ENCODE results near the gene CT45A7. TPM values are rescaled to one million over a fixed set of nuclear protein-coding genes. Genes with fewer than 3 reads are reported as not detected.
"Not testable (repeated sequence)": the region's sequence is repeated elsewhere in the genome, so short reads cannot be mapped to it uniquely, and the experiment has no call there.

Gene CT45A7, protein sequence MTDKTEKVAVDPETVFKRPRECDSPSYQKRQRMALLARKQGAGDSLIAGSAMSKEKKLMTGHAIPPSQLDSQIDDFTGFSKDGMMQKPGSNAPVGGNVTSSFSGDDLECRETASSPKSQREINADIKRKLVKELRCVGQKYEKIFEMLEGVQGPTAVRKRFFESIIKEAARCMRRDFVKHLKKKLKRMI
- total RNA-seq (not detected in 2 replicates), polyA plus RNA-seq (not detected in 2 replicates), polyA minus RNA-seq (not detected in 2 replicates)
- total RNA-seq (2013) = not detected

DNA sequence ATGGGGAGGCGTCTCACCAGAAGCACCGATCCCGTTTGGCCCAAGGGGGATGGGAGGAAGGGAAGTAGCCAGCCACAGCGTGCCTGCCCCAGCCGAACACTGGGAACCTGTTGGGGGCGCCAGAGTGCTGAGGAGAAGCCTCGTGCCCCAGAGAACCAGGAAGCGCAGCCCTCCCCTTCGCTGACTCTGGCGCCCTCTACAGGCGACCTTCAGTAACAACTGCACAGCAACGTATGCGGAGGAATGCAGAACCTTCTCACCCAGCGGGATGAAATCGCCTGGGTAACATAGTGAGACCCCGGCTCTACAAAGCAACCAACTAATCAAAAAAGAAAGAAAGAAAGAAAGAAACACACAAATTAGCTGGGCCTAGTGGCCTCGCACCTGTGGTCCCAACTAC is at the start of gene CT45A7:
CT45A7 (minus strand) TSS at position 101 of the 400 bp plus-strand sequence. CDS start 3,747 bp downstream, outside the sequence.
- CTCF ChIA-PET; H2AFZ ChIP-seq (ENCODE audit: insufficient read depth, low read depth, low read length, poor library complexity, severe bottlenecking); H3K27me3 ChIP-seq (replicated peaks in 1 of 4; ENCODE audit: control extremely low read depth in 1 of 4, control insufficient read depth in 3 of 4, insufficient read depth in 4 of 4, low read length in 3 of 4); H3K9me3 ChIP-seq (ENCODE audit: control extremely low read depth in 1 of 3, control insufficient read depth in 2 of 3, insufficient read depth in 1 of 3, low read length in 2 of 3); H3K27me3 Mint-ChIP-seq; H3K9me3 Mint-ChIP-seq (ENCODE audit: insufficient read depth); H3K4me2 ChIP-seq (replicated peaks; ENCODE audit: low read depth, low read length, poor library complexity, severe bottlenecking); H3K4me3 ChIP-seq (ENCODE audit: control extremely low read depth in 1 of 5, extremely low read depth in 1 of 5, insufficient read depth in 1 of 5, low read depth in 2 of 5, low read length in 4 of 5); ATAC-seq (ENCODE audit: low read depth); POLR2A ChIA-PET; H3K27ac ChIP-seq (ENCODE audit: low read length in 2 of 2); DNase-seq; intact Hi-C loops (cut with micrococcal nuclease); H3K36me3 ChIP-seq (replicated peaks in 1 of 2; ENCODE audit: control extremely low read depth in 1 of 2, control insufficient read depth in 1 of 2, extremely low read depth in 1 of 2, insufficient read depth in 2 of 2, low read length in 1 of 2); H3K27ac Mint-ChIP-seq; H3K79me2 ChIP-seq (ENCODE audit: control insufficient read depth, insufficient read depth, low read length); H3K4me3 Mint-ChIP-seq; H3K4me1 ChIP-seq (ENCODE audit: control insufficient read depth in 2 of 2, insufficient read depth in 2 of 2, low read length in 2 of 2); H3K4me1 Mint-ChIP-seq; H4K20me1 ChIP-seq (ENCODE audit: control insufficient read depth, insufficient read depth, low read length, poor library complexity, severe bottlenecking); H3K9ac ChIP-seq (ENCODE audit: low read length): not testable (repeated sequence)
- no CpG with 5 or more reads among the region's 17 CpGs for WGBS (ENCODE audit: insufficient coverage)

DNA sequence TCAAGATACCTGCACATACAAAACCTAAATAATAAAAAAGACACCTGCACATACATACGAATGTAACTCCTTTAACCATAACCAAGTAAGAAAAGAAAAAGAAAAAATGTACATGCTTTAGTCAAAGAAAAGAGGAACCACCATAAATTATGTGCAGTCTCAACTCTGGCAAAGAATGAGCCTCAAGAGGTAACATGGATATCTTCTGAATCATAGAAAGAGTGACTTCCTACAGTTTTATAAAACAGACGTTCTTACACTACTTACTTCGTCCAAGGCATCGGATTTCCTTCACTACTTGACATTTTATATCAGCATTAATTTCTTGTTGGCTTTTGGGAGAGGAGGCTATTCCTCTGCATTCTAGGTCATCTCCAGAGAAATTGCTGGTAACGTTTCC is 45.7 kb upstream of the CT45A7 start:
- H3K4me1 Mint-ChIP-seq; H3K27ac Mint-ChIP-seq; H3K27ac ChIP-seq (ENCODE audit: low read length in 2 of 2); H3K27me3 Mint-ChIP-seq; H3K36me3 ChIP-seq (replicated peaks in 1 of 2; ENCODE audit: control extremely low read depth in 1 of 2, control insufficient read depth in 1 of 2, extremely low read depth in 1 of 2, insufficient read depth in 2 of 2, low read length in 1 of 2); intact Hi-C loops (cut with micrococcal nuclease); H3K4me1 ChIP-seq (ENCODE audit: control insufficient read depth in 2 of 2, insufficient read depth in 2 of 2, low read length in 2 of 2); POLR2A ChIA-PET; H3K27me3 ChIP-seq (replicated peaks in 1 of 4; ENCODE audit: control extremely low read depth in 1 of 4, control insufficient read depth in 3 of 4, insufficient read depth in 4 of 4, low read length in 3 of 4); H3K9ac ChIP-seq (ENCODE audit: low read length); H3K4me3 Mint-ChIP-seq; ATAC-seq (ENCODE audit: low read depth); CTCF ChIA-PET; DNase-seq; H3K4me2 ChIP-seq (replicated peaks; ENCODE audit: low read depth, low read length, poor library complexity, severe bottlenecking); H3K79me2 ChIP-seq (ENCODE audit: control insufficient read depth, insufficient read depth, low read length); H3K9me3 Mint-ChIP-seq (ENCODE audit: insufficient read depth); H3K4me3 ChIP-seq (ENCODE audit: control extremely low read depth in 1 of 5, extremely low read depth in 1 of 5, insufficient read depth in 1 of 5, low read depth in 2 of 5, low read length in 4 of 5); H2AFZ ChIP-seq (ENCODE audit: insufficient read depth, low read depth, low read length, poor library complexity, severe bottlenecking); H4K20me1 ChIP-seq (ENCODE audit: control insufficient read depth, insufficient read depth, low read length, poor library complexity, severe bottlenecking); H3K9me3 ChIP-seq (ENCODE audit: control extremely low read depth in 1 of 3, control insufficient read depth in 2 of 3, insufficient read depth in 1 of 3, low read length in 2 of 3): not testable (repeated sequence)
- WGBS (ENCODE audit: insufficient coverage) = no CpG with 5 or more reads among the region's 5 CpGs

DNA sequence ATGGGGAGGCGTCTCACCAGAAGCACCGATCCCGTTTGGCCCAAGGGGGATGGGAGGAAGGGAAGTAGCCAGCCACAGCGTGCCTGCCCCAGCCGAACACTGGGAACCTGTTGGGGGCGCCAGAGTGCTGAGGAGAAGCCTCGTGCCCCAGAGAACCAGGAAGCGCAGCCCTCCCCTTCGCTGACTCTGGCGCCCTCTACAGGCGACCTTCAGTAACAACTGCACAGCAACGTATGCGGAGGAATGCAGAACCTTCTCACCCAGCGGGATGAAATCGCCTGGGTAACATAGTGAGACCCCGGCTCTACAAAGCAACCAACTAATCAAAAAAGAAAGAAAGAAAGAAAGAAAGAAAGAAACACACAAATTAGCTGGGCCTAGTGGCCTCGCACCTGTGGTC is 34.6 kb upstream of the CT45A7 start, which contains the start of gene CT45A9:
CT45A9 (minus strand) TSS at position 101 of the 400 bp plus-strand sequence. CDS start 3,751 bp downstream, outside the sequence.
- H3K9me3 ChIP-seq (ENCODE audit: control extremely low read depth in 1 of 3, control insufficient read depth in 2 of 3, insufficient read depth in 1 of 3, low read length in 2 of 3); H3K27me3 ChIP-seq (replicated peaks in 1 of 4; ENCODE audit: control extremely low read depth in 1 of 4, control insufficient read depth in 3 of 4, insufficient read depth in 4 of 4, low read length in 3 of 4); POLR2A ChIA-PET; H3K9ac ChIP-seq (ENCODE audit: low read length); H3K27ac Mint-ChIP-seq; DNase-seq; H4K20me1 ChIP-seq (ENCODE audit: control insufficient read depth, insufficient read depth, low read length, poor library complexity, severe bottlenecking); H3K79me2 ChIP-seq (ENCODE audit: control insufficient read depth, insufficient read depth, low read length); H3K4me2 ChIP-seq (replicated peaks; ENCODE audit: low read depth, low read length, poor library complexity, severe bottlenecking); ATAC-seq (ENCODE audit: low read depth); H3K4me3 Mint-ChIP-seq; H3K4me3 ChIP-seq (ENCODE audit: control extremely low read depth in 1 of 5, extremely low read depth in 1 of 5, insufficient read depth in 1 of 5, low read depth in 2 of 5, low read length in 4 of 5); H3K4me1 Mint-ChIP-seq; H3K27me3 Mint-ChIP-seq; H3K9me3 Mint-ChIP-seq (ENCODE audit: insufficient read depth); CTCF ChIA-PET; H3K36me3 ChIP-seq (replicated peaks in 1 of 2; ENCODE audit: control extremely low read depth in 1 of 2, control insufficient read depth in 1 of 2, extremely low read depth in 1 of 2, insufficient read depth in 2 of 2, low read length in 1 of 2); H3K27ac ChIP-seq (ENCODE audit: low read length in 2 of 2); intact Hi-C loops (cut with micrococcal nuclease); H2AFZ ChIP-seq (ENCODE audit: insufficient read depth, low read depth, low read length, poor library complexity, severe bottlenecking); H3K4me1 ChIP-seq (ENCODE audit: control insufficient read depth in 2 of 2, insufficient read depth in 2 of 2, low read length in 2 of 2): not testable (repeated sequence)
- no CpG with 5 or more reads among the region's 17 CpGs for WGBS (ENCODE audit: insufficient coverage)

DNA sequence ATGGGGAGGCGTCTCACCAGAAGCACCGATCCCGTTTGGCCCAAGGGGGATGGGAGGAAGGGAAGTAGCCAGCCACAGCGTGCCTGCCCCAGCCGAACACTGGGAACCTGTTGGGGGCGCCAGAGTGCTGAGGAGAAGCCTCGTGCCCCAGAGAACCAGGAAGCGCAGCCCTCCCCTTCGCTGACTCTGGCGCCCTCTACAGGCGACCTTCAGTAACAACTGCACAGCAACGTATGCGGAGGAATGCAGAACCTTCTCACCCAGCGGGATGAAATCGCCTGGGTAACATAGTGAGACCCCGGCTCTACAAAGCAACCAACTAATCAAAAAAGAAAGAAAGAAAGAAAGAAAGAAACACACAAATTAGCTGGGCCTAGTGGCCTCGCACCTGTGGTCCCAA is 17.4 kb upstream of the CT45A7 start, which contains the start of gene CT45A8:
CT45A8 (minus strand) TSS at position 101 of the 400 bp plus-strand sequence. CDS start 3,755 bp downstream, outside the sequence.
- intact Hi-C loops (cut with micrococcal nuclease); CTCF ChIA-PET: not testable (repeated sequence)
- WGBS (ENCODE audit: insufficient coverage) = no CpG with 5 or more reads among the region's 17 CpGs

More for the DNA sequence above, 17.4 kb upstream of the CT45A7 start, which contains the start of gene CT45A8:
- H4K20me1 ChIP-seq (ENCODE audit: control insufficient read depth, insufficient read depth, low read length, poor library complexity, severe bottlenecking); H3K4me2 ChIP-seq (replicated peaks; ENCODE audit: low read depth, low read length, poor library complexity, severe bottlenecking); H3K4me3 Mint-ChIP-seq; H3K9ac ChIP-seq (ENCODE audit: low read length); H3K4me1 Mint-ChIP-seq; H2AFZ ChIP-seq (ENCODE audit: insufficient read depth, low read depth, low read length, poor library complexity, severe bottlenecking); H3K36me3 ChIP-seq (replicated peaks in 1 of 2; ENCODE audit: control extremely low read depth in 1 of 2, control insufficient read depth in 1 of 2, extremely low read depth in 1 of 2, insufficient read depth in 2 of 2, low read length in 1 of 2); H3K27me3 ChIP-seq (replicated peaks in 1 of 4; ENCODE audit: control extremely low read depth in 1 of 4, control insufficient read depth in 3 of 4, insufficient read depth in 4 of 4, low read length in 3 of 4); H3K4me3 ChIP-seq (ENCODE audit: control extremely low read depth in 1 of 5, extremely low read depth in 1 of 5, insufficient read depth in 1 of 5, low read depth in 2 of 5, low read length in 4 of 5); H3K9me3 ChIP-seq (ENCODE audit: control extremely low read depth in 1 of 3, control insufficient read depth in 2 of 3, insufficient read depth in 1 of 3, low read length in 2 of 3); H3K27ac Mint-ChIP-seq; H3K4me1 ChIP-seq (ENCODE audit: control insufficient read depth in 2 of 2, insufficient read depth in 2 of 2, low read length in 2 of 2); H3K79me2 ChIP-seq (ENCODE audit: control insufficient read depth, insufficient read depth, low read length); H3K27ac ChIP-seq (ENCODE audit: low read length in 2 of 2); H3K9me3 Mint-ChIP-seq (ENCODE audit: insufficient read depth); H3K27me3 Mint-ChIP-seq; ATAC-seq (ENCODE audit: low read depth); DNase-seq; POLR2A ChIA-PET: not testable (repeated sequence)
